ENCODE results near the gene DNASE1L3. TPM values are rescaled to one million over a fixed set of nuclear protein-coding genes. Genes with fewer than 3 reads are reported as not detected.

The DNASE1L3 gene
- total and polyA plus RNA-seq, 2 donors (not counting 3 experiments of a cell fraction or from before 2014, with no cell fraction given) = 0.95 to 1.3 TPM

DNA sequence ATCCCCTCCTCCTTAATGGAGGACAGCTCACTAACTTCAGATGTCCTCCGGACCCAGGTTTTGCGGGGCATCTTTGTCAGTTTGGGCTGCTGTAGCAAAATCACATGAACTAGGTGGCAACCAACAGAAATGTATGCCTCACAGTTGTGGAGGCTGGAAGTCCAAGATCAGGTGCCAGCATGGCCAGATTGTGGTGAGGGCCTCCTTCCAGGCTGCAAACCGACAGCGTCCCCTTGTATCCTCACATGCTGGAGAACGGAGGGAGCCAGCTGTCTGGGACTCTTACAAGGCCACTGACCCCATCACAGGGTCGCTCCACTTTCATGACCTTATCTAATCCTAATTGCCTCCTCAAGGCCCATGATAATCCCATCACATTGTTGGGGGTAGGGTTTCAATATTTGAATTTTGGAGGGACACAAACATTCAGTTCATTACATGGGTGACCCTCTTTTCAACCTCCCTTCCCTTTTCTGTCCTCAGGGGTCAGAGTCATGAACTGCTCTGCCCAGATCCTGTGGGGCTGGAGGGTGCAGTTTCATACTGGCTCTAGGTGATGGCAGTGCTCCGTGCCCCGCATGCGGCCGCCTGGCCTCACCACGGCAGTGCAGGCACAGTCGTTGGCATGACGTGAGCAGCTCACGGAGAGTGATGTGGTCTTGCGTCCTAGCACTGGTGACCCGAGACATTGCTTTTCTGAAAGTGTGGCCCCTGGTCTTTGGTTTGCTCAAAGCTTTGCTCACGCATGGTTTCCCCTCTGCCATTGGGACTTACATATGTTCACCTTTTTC lies 58.4 kb downstream of the DNASE1L3 start:
- Histone ChIP-seq H3K4me1 (ENCODE audit: control insufficient read depth, extremely low read depth, insufficient read depth, low read length) (no peaks in the 10 kb centered on the region), H3K9me1 (replicated peaks; ENCODE audit: control insufficient read depth, extremely low read depth, insufficient read depth, low read length) (no peaks in the 10 kb centered on the region), H3K9ac (replicated peaks; ENCODE audit: extremely low read depth, insufficient read depth, low read length) (no peak overlapping the region), H3K9me3 (replicated peaks; ENCODE audit: control insufficient read depth, insufficient read depth, low read length) (no peaks in the 10 kb centered on the region), H3K27me3 (ENCODE audit: control insufficient read depth in 2 of 2, insufficient read depth in 2 of 2, low read length in 2 of 2) (no peaks in the 10 kb centered on the region), H3K27ac (ENCODE audit: insufficient read depth, low read depth, low read length) (no peak overlapping the region), H3K79me2 (ENCODE audit: control insufficient read depth, insufficient read depth, low read length) (no peaks in the 10 kb centered on the region), H3K36me3 (ENCODE audit: control insufficient read depth in 2 of 2, extremely low read depth in 1 of 2, insufficient read depth in 2 of 2, low read length in 2 of 2) (peaks cover 73 to 83% of the 10 kb centered on the region in 2 experiments), H4K20me1 (replicated peaks; ENCODE audit: control insufficient read depth, extremely low read depth, insufficient read depth, low read length) (no peaks in the 10 kb centered on the region), H3K4me3 (replicated peaks in 1 of 3; ENCODE audit: insufficient read depth in 1 of 3, low read depth in 1 of 3, low read length in 3 of 3) (no peak overlapping the region), H2AFZ (ENCODE audit: low read depth, low read length) (no peak overlapping the region), H3K4me2 (ENCODE audit: insufficient read depth, low read length) (no peak overlapping the region)
- ChIA-PET POLR2A (no interaction called here), CTCF (no interaction called here)
- no TSS peak for BruUV-seq (replicated peaks)
- dilution Hi-C loops (cut with MboI; ENCODE audit: extremely low pct_ligation_motif_present, low sequenced_read_pairs) (loop anchor here (10.0 kb wide), 1 partner anchor 58 kb away; no protein-coding TSS in a partner anchor), intact Hi-C loops (cut with micrococcal nuclease) (no loop called here)
- FAIRE-seq (no peak), DNase-seq (ENCODE audit: low read depth, low spot score) (no peak)
- TF ChIP-seq CTCF (IDR thresholded peaks at IDR 0.05; ENCODE audit: extremely low read depth in 1 of 2, insufficient read depth in 1 of 2, low read depth in 1 of 2, low read length in 2 of 2) (no peak), MAX (IDR thresholded peaks at IDR 0.05; ENCODE audit: insufficient read depth, insufficient read length) (no peak), JUN (IDR thresholded peaks at IDR 0.05; ENCODE audit: borderline replicate concordance, insufficient read depth, insufficient read length, low read depth) (no peak), FOS (IDR thresholded peaks at IDR 0.05; ENCODE audit: borderline replicate concordance, insufficient read depth, low read length) (no peak), POLR2A (IDR thresholded peaks at IDR 0.05; ENCODE audit: low read depth, low read length) (no peak), GATA2 (IDR thresholded peaks at IDR 0.05; ENCODE audit: insufficient read depth, insufficient read length, low read depth, low read length) (no peak), EZH2 (IDR thresholded peaks at IDR 0.05; ENCODE audit: borderline replicate concordance, low read depth, low read length, severe bottlenecking) (no peak), POLR2AphosphoS5 (IDR thresholded peaks at IDR 0.05; ENCODE audit: insufficient read depth, low read depth, low read length) (no peak), MYC (IDR thresholded peaks at IDR 0.05; ENCODE audit: low read depth, low read length) (no peak)

Data from endothelial cell of umbilical vein (primary cell).